Keratinocyte (primary cell): ENCODE data around the gene EPHX1.
"Not testable (repeated sequence)": the region's sequence is repeated elsewhere in the genome, so short reads cannot be mapped to it uniquely, and the experiment has no call there.

Experiments
- EZH2 ChIP-seq: IDR thresholded peaks from one replicate; pipeline ENCODE4 v1.6.1; 2012; ENCODE audit warnings: inconsistent platforms, mild to moderate bottlenecking, low read length, moderate library complexity
- TF ChIP-seq, protein P1 (sequence below), 3 experiments: IDR thresholded peaks in 1 of 3; conservative IDR thresholded peaks in 1 of 3; optimal IDR thresholded peaks in 1 of 3; 2 replicates in 2 of 3; 3 replicates in 1 of 3; pipeline versions ENCODE3 to v1.5.1; 2011; ENCODE audit warnings: low read length in 3 of 3, mild to moderate bottlenecking in 3 of 3, moderate library complexity in 2 of 3, control low read depth in 1 of 3, inconsistent platforms in 1 of 3; ENCODE audit not compliant: insufficient read depth in 2 of 3; ENCODE audit errors: extremely low read depth in 1 of 3

GRCh38 chr1:225779165-225779564 is 30.8 kb upstream of the EPHX1 start:
- TF ChIP-seq, protein P1, sequence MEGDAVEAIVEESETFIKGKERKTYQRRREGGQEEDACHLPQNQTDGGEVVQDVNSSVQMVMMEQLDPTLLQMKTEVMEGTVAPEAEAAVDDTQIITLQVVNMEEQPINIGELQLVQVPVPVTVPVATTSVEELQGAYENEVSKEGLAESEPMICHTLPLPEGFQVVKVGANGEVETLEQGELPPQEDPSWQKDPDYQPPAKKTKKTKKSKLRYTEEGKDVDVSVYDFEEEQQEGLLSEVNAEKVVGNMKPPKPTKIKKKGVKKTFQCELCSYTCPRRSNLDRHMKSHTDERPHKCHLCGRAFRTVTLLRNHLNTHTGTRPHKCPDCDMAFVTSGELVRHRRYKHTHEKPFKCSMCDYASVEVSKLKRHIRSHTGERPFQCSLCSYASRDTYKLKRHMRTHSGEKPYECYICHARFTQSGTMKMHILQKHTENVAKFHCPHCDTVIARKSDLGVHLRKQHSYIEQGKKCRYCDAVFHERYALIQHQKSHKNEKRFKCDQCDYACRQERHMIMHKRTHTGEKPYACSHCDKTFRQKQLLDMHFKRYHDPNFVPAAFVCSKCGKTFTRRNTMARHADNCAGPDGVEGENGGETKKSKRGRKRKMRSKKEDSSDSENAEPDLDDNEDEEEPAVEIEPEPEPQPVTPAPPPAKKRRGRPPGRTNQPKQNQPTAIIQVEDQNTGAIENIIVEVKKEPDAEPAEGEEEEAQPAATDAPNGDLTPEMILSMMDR (optimal IDR thresholded peaks at IDR 0.05 in 1 of 3, IDR thresholded peaks at IDR 0.05 in 1 of 3, conservative IDR thresholded peaks at IDR 0.05 in 1 of 3; ENCODE audit: extremely low read depth in 1 of 3, insufficient read depth in 2 of 3, low read length in 3 of 3) = not testable (repeated sequence)
- TF ChIP-seq EZH2 = not testable (repeated sequence)
